ENCODE results near the gene PPP1R3F.

- TF ChIP-seq SUZ12 (IDR thresholded peaks at IDR 0.05) (no peak), ELF4 (IDR thresholded peaks at IDR 0.05) (no peak)
Observed at GRCh38 chrX:49244207-49244606, 25.4 kb upstream of the PPP1R3F start.
